Measurements from ENCODE around the gene RNF112. TPM values are rescaled to one million over a fixed set of nuclear protein-coding genes. Genes with fewer than 3 reads are reported as not detected.

RNF112 gene
- total RNA-seq, 2 experiments from 2014 or later, result 0.47 TPM; not detected in 1

DNA sequence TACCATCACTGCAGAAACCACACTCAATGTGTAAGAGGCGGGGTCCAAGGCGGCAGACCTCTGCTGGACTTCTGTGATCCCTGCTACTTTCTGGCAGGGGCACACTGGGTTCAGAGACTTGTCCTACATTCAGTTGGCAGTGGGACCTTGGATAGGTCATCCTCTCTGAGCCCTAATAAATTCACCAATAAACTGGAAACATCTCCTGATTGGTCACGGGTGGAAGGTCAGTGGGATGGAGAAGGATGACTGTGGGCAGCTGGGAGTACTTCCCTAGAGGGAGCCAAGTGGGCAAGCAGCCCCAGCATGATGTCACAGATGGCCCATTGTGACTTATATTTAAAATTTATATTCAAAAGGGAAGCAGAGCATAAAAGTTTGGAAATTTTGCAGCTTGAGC is 49.7 kb downstream of the RNF112 start:
- Histone ChIP-seq H3K36me3 (ENCODE audit: insufficient read depth, low read length) (no peaks in the 10 kb centered on the region), H3K79me2 (ENCODE audit: insufficient read depth, low read depth, low read length) (no peaks in the 10 kb centered on the region), H3K27ac (ENCODE audit: low read depth, low read length, poor library complexity, severe bottlenecking) (peak overlapping the region; percentile 76), H3K4me2 (ENCODE audit: low read length) (peak overlapping the region; percentile 59), H3K9me2 (ENCODE audit: insufficient read depth, low read length) (no peaks in the 10 kb centered on the region), H2AFZ (ENCODE audit: low read length) (peak overlapping the region; percentile 48; the same call in 1 of the 2 replicates), H4K20me1 (ENCODE audit: insufficient read depth, low read length) (no peaks in the 10 kb centered on the region), H3K9me3 (ENCODE audit: low read length) (no peaks in the 10 kb centered on the region), H3K4me1 (ENCODE audit: insufficient read depth, low read length, poor library complexity, severe bottlenecking) (peaks cover 70% of the 10 kb centered on the region), H3K4me3 (ENCODE audit: low read depth, low read length, poor library complexity, severe bottlenecking) (peak overlapping the region; percentile 24)
- DNase-seq (ENCODE audit: low spot score), result peak; percentile 14
- intact Hi-C loops (cut with micrococcal nuclease; ENCODE audit: unreplicated experiment), result loop anchor here (1.0 to 5.0 kb wide), 3 partner anchors 48 to 153 kb away; partner anchors contain the start of gene MAPK7
- no TSS peak for BruUV-seq (replicated peaks)
- TF ChIP-seq EZH2phosphoT487 (IDR thresholded peaks at IDR 0.05; ENCODE audit: borderline replicate concordance, low read depth, low read length), result no peak
- no peak for TF ChIP-seq CTCF (conservative IDR thresholded peaks at IDR 0.05; ENCODE audit: low read length)
- ChIA-PET CTCF (ENCODE audit: unreplicated experiment) (no interaction called here), POLR2A (no interaction called here)

GRCh38 chr17:19461116-19461515 is 50.1 kb downstream of the RNF112 start:
- DNase-seq (ENCODE audit: low spot score), result peak; percentile 84
- POLR2A ChIA-PET, result no interaction called here
- no TSS peak for BruUV-seq (replicated peaks)
- Histone ChIP-seq H2AFZ (ENCODE audit: low read length) (peak overlapping the region; percentile 48; the same call in 1 of the 2 replicates), H3K27ac (ENCODE audit: low read depth, low read length, poor library complexity, severe bottlenecking) (peak overlapping the region; percentile 76), H3K4me2 (ENCODE audit: low read length) (peak overlapping the region; percentile 59), H3K79me2 (ENCODE audit: insufficient read depth, low read depth, low read length) (no peaks in the 10 kb centered on the region), H4K20me1 (ENCODE audit: insufficient read depth, low read length) (no peaks in the 10 kb centered on the region), H3K4me3 (ENCODE audit: low read depth, low read length, poor library complexity, severe bottlenecking) (peak overlapping the region; percentile 24), H3K4me1 (ENCODE audit: insufficient read depth, low read length, poor library complexity, severe bottlenecking) (peaks cover 74% of the 10 kb centered on the region), H3K9me3 (ENCODE audit: low read length) (no peaks in the 10 kb centered on the region), H3K9me2 (ENCODE audit: insufficient read depth, low read length) (no peaks in the 10 kb centered on the region), H3K36me3 (ENCODE audit: insufficient read depth, low read length) (no peaks in the 10 kb centered on the region)
- intact Hi-C loops (cut with micrococcal nuclease; ENCODE audit: unreplicated experiment), result loop anchor here (1.0 to 5.0 kb wide), 3 partner anchors 47 to 154 kb away; partner anchors contain the start of gene MAPK7
- CTCF ChIA-PET (ENCODE audit: unreplicated experiment), result no interaction called here
- TF ChIP-seq EZH2phosphoT487 (IDR thresholded peaks at IDR 0.05; ENCODE audit: borderline replicate concordance, low read depth, low read length), result no peak
- TF ChIP-seq CTCF (conservative IDR thresholded peaks at IDR 0.05; ENCODE audit: low read length), result no peak

DNA sequence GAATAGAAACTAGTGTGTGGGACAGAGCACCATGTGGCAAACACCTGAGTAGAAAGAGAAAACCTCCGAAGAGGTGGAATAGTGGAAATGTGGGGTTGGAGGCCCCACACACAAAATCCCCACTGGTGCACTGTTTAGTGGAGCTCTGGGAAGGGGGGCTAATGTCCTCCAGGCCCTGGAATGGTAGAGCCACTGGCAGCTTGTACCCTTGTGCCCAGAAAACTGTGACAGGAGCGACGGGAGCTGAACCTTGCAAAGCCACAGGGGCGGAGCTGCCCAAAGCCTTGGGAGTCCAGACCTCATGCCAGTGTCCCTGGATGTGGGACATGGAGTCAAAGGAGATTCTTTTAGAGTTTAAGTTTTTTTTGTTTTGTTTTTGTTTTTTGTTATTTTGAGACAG is 50.6 kb downstream of the RNF112 start:
- Histone ChIP-seq H3K4me3 (ENCODE audit: low read depth, low read length, poor library complexity, severe bottlenecking) (no peak overlapping the region), H3K27ac (ENCODE audit: low read depth, low read length, poor library complexity, severe bottlenecking) (peak overlapping the region; percentile 76)
- BruUV-seq (replicated peaks), result no TSS peak

More for the DNA sequence above, 50.6 kb downstream of the RNF112 start:
- no peaks in the 10 kb centered on the region for H3K79me2 ChIP-seq (ENCODE audit: insufficient read depth, low read depth, low read length)
- ChIA-PET POLR2A (no interaction called here), CTCF (ENCODE audit: unreplicated experiment) (no interaction called here)
- no peak overlapping the region for H2AFZ ChIP-seq (ENCODE audit: low read length)
- H3K4me2 ChIP-seq (ENCODE audit: low read length), result peak overlapping the region; percentile 59
- DNase-seq (ENCODE audit: low spot score), result no peak
- peaks cover 80% of the 10 kb centered on the region for H3K4me1 ChIP-seq (ENCODE audit: insufficient read depth, low read length, poor library complexity, severe bottlenecking)
- H4K20me1 ChIP-seq (ENCODE audit: insufficient read depth, low read length), result no peaks in the 10 kb centered on the region
- no peaks in the 10 kb centered on the region for H3K9me2 ChIP-seq (ENCODE audit: insufficient read depth, low read length)
- H3K36me3 ChIP-seq (ENCODE audit: insufficient read depth, low read length), result no peaks in the 10 kb centered on the region
- TF ChIP-seq EZH2phosphoT487 (IDR thresholded peaks at IDR 0.05; ENCODE audit: borderline replicate concordance, low read depth, low read length) (no peak), CTCF (conservative IDR thresholded peaks at IDR 0.05; ENCODE audit: low read length) (no peak)
- intact Hi-C loops (cut with micrococcal nuclease; ENCODE audit: unreplicated experiment), result loop anchor here (1.0 to 5.0 kb wide), 3 partner anchors 47 to 154 kb away; partner anchors contain the start of gene MAPK7
- no peaks in the 10 kb centered on the region for H3K9me3 ChIP-seq (ENCODE audit: low read length)

Measured in OCI-LY7 (cell line).